Body of pancreas (tissue), 4 donors: ENCODE measurements around the gene LYSMD2.

ENCODE experiments used
- POLR2A ChIP-seq, 3 donors: fragments of 450-650 bp; IDR thresholded peaks; one replicate each; pipeline ENCODE4 v1.6.1; 2016; ENCODE audit warnings: antibody characterized with exemption in 3 of 3, mild to moderate bottlenecking in 2 of 3
- TF ChIP-seq, protein P1 (sequence below), 7 experiments: fragments of 450-650 bp in 4 of 7; fragments of 200-600 bp in 3 of 7; sonication (generic) in 3 of 7; IDR thresholded peaks; one replicate each; pipeline ENCODE4 v1.5.1; 2016 to 2019; ENCODE audit warnings: antibody characterized with exemption in 7 of 7

DNA sequence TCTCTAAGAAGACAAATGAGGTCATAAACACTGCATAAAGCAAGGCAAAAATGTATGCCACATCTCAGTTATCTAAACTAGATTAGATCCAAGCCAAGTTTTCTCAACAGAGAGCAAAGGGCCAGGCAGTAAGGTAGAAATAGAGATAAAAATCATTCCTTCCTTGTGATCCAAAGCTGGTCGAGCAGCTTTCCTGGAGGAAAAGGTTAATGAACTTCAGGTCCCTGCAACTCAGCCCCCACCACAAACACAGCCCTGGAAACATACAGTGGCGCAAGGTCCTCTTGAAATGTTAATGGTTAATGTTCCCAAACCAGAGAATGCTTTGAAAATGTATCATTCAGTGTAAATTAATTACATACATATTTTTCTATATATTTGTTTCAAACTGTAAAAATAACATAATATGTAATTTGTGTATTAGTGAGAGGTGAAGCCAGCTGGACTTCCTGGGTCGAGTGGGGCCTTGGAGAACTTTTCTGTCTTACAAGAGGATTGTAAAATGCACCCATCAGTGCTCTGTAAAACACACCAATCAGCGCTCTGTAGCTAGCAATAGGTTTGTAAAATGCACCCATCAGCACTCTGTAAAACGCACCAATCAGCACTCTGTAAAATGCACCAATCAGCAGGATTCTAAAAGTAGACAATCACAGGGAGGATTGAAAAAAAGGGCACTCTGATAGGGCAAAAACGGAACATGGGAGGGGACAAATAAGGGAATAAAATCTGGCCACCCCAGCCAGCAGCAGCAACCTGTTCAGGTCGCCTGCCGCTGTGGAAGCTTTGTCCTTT is 17.1 kb downstream of the LYSMD2 start:
- TF ChIP-seq, protein P1, sequence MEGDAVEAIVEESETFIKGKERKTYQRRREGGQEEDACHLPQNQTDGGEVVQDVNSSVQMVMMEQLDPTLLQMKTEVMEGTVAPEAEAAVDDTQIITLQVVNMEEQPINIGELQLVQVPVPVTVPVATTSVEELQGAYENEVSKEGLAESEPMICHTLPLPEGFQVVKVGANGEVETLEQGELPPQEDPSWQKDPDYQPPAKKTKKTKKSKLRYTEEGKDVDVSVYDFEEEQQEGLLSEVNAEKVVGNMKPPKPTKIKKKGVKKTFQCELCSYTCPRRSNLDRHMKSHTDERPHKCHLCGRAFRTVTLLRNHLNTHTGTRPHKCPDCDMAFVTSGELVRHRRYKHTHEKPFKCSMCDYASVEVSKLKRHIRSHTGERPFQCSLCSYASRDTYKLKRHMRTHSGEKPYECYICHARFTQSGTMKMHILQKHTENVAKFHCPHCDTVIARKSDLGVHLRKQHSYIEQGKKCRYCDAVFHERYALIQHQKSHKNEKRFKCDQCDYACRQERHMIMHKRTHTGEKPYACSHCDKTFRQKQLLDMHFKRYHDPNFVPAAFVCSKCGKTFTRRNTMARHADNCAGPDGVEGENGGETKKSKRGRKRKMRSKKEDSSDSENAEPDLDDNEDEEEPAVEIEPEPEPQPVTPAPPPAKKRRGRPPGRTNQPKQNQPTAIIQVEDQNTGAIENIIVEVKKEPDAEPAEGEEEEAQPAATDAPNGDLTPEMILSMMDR (IDR thresholded peaks at IDR 0.05): no peak
- no peak for TF ChIP-seq POLR2A (IDR thresholded peaks at IDR 0.05)
